Esophagus squamous epithelium (tissue), 4 donors: ENCODE data around the gene KIF1A.

Source experiments
- POLR2A ChIP-seq, 4 donors: fragments of 450-650 bp; IDR thresholded peaks; one replicate each; pipeline ENCODE4 v1.6.1; 2017; ENCODE audit warnings: antibody characterized with exemption in 4 of 4, mild to moderate bottlenecking in 4 of 4, moderate library complexity in 3 of 4
- TF ChIP-seq, protein P1 (sequence below), 6 experiments: fragments of 450-650 bp in 4 of 6; fragments of 200-600 bp in 2 of 6; sonication (generic) in 2 of 6; IDR thresholded peaks; one replicate each; pipeline ENCODE4 v1.5.1; 2016 to 2019; ENCODE audit warnings: antibody characterized with exemption in 6 of 6, mild to moderate bottlenecking in 4 of 6, moderate library complexity in 4 of 6

DNA sequence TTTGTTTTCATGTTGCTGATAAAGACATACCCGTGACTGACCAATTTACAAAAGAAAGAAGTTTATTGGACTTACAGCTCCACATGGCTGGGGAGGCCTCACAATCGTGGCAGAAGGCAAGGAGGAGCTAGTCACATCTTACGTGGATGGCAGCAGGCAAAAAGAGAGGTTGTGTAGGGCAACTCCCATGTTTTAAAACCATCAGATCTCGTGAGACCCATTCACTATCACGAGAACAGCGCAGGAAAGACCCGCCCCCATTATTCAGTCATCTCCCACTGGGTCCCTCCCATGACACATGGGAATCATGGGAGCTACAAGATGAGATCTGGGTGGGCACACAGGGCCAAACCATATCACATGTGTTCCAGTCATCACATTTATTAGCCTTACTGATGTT lies 111.6 kb downstream of the KIF1A start:
- TF ChIP-seq POLR2A (IDR thresholded peaks at IDR 0.05) = no peak
- TF ChIP-seq, protein P1, sequence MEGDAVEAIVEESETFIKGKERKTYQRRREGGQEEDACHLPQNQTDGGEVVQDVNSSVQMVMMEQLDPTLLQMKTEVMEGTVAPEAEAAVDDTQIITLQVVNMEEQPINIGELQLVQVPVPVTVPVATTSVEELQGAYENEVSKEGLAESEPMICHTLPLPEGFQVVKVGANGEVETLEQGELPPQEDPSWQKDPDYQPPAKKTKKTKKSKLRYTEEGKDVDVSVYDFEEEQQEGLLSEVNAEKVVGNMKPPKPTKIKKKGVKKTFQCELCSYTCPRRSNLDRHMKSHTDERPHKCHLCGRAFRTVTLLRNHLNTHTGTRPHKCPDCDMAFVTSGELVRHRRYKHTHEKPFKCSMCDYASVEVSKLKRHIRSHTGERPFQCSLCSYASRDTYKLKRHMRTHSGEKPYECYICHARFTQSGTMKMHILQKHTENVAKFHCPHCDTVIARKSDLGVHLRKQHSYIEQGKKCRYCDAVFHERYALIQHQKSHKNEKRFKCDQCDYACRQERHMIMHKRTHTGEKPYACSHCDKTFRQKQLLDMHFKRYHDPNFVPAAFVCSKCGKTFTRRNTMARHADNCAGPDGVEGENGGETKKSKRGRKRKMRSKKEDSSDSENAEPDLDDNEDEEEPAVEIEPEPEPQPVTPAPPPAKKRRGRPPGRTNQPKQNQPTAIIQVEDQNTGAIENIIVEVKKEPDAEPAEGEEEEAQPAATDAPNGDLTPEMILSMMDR (IDR thresholded peaks at IDR 0.05) = no peak
